GM18907 (cell line): ENCODE data around the gene FGD5.

Experiments used
- ATAC-seq: cut with Tn5 transposase; IDR thresholded peaks from one replicate; pipeline ENCODE4 v1.9.1; 2021; ENCODE audit warnings: mild to moderate bottlenecking, moderate library complexity; ENCODE audit not compliant: unreplicated experiment

Gene FGD5

DNA sequence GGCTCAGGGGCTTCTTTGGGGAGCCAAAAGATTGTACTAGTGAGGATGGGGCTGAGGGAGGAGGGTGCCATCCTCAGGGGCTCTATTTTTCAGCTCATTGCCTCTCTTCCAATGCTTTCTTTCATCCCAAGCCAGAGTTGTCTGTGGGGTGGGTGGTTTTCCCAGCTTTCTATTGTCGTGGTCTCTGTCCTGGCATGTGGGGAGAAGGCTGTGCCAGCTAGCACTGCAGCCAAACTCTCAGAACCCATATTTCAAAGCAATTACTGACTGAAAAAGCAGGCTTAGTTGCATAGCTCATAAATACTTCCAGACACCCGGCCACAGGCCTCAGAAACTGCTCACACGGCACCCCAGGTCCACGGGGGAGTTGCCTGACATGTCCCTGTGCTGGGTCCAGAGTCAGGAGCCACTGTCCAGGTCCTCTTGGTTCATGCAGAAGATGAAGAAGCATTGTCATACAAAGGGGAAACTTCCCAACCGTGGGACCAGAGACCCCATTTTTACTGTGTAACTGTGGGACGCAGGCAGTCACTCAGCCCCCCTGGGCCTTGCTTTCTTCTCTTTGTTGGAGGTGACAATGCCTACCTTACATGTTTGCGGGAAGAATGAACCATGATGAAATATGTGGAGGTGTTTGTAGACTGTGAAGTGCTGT, 27.6 kb downstream of the FGD5 start:
- ATAC-seq, result no peak

GRCh38 chr3:14847613-14848541, 29.1 kb downstream of the FGD5 start:
- no peak for ATAC-seq

DNA sequence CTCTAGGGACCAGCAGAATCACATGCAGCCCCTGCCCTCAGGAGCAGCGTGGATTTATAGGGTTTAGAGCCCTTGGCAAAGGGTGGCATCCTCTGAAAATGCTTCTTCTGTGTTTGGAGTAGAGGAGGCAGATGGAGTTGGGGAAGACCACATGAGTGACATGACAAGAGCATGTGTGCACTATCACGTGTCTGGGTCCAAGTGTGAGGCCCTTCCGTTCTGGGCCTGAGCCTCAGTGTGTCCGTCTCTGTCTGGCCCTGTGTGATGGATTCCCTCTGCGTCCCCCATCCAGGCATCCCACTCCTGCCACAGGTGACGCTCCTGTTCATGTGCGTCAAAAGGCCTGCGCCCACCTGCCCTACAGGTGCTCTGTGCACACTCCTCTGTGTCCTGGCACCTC, 30.1 kb downstream of the FGD5 start:
- ATAC-seq, result no peak

DNA sequence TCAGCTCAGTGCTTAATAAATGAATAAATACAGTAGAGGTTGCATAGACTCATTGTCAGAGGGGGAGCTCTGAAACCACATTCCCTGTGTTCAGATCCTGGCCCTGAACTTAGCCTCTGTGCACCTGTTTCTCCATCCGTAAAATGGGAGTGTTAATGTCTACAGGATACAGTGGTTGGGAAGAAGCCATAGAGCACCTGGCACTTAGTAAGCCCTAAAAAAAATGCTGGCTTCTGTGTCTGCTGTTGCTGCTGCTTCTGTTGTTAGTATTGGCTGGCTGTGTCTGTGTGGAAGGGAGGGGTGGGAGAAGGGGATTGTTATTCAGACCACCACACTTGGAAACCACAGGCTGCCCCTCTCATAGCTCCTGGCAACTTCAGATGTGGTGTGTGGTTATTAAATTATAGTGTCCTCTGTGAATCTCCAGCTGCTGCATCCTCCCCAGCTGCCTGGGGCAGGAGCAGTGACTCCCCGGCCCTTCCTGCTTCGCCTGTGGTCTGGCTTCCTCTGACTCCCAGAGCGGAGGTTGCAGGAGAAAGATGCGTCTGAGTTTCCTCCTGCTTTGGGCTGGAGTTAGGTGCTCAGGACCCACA, 31.0 kb downstream of the FGD5 start:
- ATAC-seq, result no peak

GRCh38 chr3:14852058-14852594, 33.4 kb downstream of the FGD5 start:
- ATAC-seq, result no peak

DNA sequence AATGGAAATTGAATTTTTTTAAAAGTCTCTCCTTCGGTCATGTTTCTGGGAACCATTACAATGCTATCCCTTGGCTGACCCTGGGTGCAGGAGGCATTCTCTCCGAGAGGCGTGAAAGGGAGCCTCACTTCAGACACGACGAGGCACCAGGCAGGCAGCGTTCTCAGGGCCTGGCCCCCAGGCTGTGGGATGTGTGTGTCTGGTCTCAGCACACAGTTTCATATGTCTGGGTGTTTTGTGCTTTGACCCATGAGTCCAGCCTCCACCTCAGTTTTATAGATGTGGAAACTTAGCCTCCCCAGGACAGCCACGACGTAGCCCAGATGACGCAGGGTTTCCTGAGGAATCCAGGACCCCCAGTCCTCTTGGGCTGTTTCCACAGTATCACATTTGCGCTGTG, 34.0 kb downstream of the FGD5 start:
- no peak for ATAC-seq

DNA sequence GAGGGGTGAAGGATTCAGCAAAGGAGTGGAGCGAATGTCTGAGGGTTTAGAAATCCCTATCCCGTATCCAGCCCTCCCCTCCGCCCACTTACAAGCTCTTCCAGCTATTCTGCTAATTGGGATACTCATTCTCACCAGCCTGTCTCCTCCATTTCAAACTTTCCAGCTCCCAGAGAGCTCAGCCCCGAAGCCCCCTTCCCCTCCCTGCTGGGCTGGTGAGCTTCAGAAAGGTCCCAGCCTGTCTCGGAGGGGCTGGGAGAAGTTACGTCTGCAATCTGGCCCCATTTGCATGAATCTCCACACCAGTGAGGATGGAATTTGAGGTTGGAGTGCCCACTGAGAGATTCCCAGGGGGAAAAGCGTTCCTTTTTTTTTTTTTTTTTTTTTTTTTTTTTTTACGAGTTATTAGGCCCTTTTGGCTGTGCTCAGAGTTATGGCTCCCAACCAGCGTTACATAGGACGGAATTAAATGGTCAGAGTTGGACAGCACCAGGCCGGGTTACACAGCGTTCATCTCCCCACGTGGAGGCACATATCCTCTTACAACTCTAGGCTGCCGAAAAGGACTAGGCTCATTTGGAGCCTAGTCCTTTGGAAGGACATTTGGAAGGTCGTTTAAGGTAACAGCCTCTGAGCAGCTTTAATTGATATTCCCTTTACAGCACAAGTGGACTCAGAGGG, 34.6 kb downstream of the FGD5 start:
- no peak for ATAC-seq

DNA sequence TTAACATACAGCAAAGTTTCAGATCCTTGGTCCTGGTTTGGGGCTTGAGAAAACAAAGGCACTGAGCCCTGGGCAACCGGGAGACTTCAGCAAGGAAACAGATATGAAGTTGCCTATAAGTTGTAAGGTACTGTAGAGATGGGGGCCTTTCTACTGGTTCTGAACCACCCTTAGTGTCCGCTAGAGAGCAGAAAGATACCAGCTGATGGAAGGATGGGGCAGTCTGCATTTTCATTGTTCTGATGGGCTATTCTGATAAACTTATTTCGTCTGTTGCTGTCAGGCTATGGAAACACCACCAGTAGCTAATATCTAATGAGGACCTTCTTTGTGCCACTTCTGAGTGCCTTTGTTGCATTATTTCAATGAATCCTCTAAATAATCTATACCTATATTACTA, 38.7 kb downstream of the FGD5 start:
- ATAC-seq, result no peak

- no peak for ATAC-seq
Observed at GRCh38 chr3:14858105-14858504, 39.3 kb downstream of the FGD5 start.

GRCh38 chr3:14859880-14860279, 41.1 kb downstream of the FGD5 start:
- ATAC-seq, result no peak

- no peak for ATAC-seq
Observed at GRCh38 chr3:14861031-14861430, 42.3 kb downstream of the FGD5 start.

- ATAC-seq, result no peak
Observed at GRCh38 chr3:14861446-14862302, 42.9 kb downstream of the FGD5 start.

- no peak for ATAC-seq
Observed at GRCh38 chr3:14862303-14862660, 43.5 kb downstream of the FGD5 start.

DNA sequence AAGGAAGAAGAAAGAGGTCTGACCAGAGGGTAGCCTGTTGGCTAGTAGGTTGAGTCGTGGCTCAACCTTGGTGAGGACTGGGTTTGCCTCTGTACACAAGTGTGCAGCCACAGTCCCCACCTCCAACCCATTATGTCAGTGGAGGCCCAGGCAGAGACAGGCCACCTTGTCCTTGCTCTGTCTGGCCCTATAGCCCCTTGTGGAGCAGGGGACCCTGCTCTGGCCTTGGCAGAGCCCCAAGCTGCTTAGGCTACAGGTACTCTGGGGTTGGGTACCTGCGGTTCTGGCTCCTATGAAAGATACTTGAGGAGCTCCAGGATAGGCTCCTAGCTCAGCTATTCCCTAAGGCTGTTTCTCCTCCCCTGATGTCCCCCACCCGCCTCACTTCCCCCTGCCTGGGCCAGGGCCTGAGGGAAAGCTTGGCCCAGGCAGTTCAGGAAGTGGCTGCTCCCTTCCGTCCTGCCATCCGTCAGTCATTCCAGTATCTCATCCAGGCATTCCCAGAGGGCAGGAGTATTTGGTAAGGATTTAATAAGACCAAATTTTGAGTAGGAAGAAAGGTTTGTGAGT, 44.0 kb downstream of the FGD5 start:
- ATAC-seq, result no peak

DNA sequence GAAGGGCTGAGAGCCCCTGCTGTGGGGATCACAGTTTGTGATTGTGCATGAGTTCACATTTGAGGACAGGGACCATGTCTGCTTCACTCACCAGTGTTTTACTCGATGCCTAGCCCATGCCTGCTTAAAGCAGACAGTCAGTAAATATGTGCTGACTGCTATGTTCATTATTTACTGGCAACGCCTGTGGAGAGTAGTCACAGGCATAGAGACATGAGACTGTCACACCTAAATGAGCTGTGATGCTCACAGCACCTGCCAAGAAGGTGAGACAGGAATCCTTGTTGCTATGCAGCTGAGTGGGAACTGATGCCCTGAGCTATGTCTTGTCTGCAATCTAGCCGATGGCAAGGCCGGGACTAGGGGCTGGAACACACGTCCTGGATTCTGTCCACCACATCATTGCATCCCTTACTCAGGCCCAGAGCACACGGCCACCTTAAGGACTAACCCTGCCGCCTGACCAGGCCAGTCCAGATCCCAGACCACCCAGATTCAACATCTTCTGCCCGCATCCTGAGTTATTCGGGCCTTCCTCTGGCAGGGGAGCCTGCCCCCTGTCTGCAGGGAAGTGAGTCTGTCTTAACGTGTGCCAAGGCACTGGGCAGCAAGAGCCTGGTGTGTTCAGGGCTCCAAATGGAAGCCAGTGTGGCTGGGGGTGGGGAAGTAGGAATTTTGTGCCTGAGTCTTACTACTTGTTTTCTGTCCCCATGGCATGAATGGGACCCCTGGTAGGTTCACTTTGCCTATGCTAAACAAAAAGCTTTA, 44.8 kb downstream of the FGD5 start:
- ATAC-seq, result no peak

DNA sequence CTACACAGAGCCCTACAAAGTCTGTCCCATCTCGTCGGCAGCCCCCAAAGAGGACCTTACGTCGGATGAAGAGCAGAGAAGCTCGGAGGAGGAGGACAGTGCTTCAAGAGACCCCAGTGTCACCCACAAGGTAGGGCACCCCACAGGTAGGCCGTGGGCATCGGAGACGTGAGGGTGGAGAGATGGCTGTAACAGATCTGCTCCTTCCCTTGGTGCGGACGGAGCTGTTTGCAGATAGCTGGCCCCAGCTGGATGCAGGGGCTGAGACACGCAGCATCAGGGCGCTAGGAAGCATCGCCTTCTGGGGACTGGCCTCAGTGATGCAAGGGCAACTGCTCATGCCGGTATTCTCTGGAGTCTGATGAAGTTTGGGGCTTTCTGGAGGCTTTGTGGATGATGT, 45.4 kb downstream of the FGD5 start:
- ATAC-seq, result no peak

DNA sequence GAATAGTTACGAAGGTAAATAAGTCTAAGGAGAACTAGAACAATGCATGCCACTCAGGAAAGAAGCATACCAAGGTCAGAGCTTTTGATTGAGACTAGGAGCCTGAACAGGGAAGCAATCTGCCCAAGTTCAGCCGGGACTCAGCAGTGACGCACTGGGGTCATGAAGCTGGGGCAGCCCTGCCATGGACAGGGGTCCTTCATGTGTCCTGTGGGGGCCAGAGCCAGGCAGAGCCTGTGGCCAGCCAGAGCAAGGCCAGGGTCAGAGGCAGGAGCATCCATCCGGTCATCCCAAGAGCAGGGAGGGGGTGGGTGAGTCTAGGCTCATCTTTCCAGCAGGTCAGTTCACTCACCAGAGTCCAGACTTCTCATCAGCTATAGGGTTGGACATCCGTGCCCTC, 47.9 kb downstream of the FGD5 start:
- ATAC-seq, result no peak

- ATAC-seq, result no peak
Observed at GRCh38 chr3:14867936-14868570, 49.3 kb downstream of the FGD5 start.
